ENCODE measurements around the gene KLRC2.

Gene KLRC2

DNA sequence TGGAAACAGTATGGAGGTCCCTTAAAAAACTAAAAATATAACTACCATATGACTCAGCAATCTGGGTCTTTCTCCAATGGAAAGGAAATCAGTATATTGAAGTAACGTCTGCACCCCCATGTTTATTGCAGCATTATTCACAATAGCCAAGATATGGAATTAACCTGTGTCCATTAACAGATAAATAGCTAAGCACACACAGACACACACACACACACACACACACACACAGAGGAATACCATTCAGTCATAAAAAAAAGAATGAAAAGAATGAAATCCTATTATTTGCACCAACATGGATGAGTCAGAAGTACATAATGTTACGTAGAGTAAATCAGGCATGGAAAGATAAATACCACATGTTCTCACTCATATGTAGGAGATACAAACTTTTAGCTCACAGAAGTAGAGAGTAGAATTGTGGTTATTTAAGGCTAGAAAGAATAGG is 50.6 kb downstream of the KLRC2 start:
- Histone ChIP-seq H3K4me1 (ENCODE audit: control insufficient read depth, insufficient read depth, low read length) (0 out of 2 replicates have a peak, but pooled peaks cover 3% of the 10 kb centered on the region), H3K27ac (ENCODE audit: extremely low read depth, low read depth, low read length) (no peak overlapping the region), H3K4me3 (ENCODE audit: low read depth, low read length) (no peak overlapping the region), H3K9me3 (ENCODE audit: control insufficient read depth, insufficient read depth, low read depth, low read length) (no peaks in the 10 kb centered on the region), H3K36me3 (ENCODE audit: control insufficient read depth in 2 of 2, insufficient read depth in 1 of 2, low read length in 2 of 2) (peaks cover 4 to 12% of the 10 kb centered on the region in 2 experiments; a peak in 2 of 3 replicates)
- ChIA-PET POLR2A (interaction anchor here (0.7 to 1.6 kb wide), 3 partner anchors 10 to 20 kb away, joined by 3 read pairs; no protein-coding TSS in a partner anchor), CTCF (interaction anchor here (0.6 to 0.7 kb wide), 3 partner anchors 17 to 350 kb away, joined by 3 read pairs; no protein-coding TSS in a partner anchor)
- TF ChIP-seq GLI4 (tag by site-specific recombination; IDR thresholded peaks at IDR 0.05): 0 out of 2 replicates have a peak, but pooled peaks have one; percentile 58
- no peak for TF ChIP-seq ZNF473 (tag by site-specific recombination; IDR thresholded peaks at IDR 0.05)
- TF ChIP-seq ZNF561 (tag by site-specific recombination; IDR thresholded peaks at IDR 0.05; ENCODE audit: borderline replicate concordance): no peak
- TF ChIP-seq SCRT1 (tag by site-specific recombination; IDR thresholded peaks at IDR 0.05; ENCODE audit: borderline replicate concordance): no peak
- 0 out of 2 replicates have a peak, but pooled peaks have one; percentile 40 for TF ChIP-seq GFI1B (tag by site-specific recombination; IDR thresholded peaks at IDR 0.05)
- TF ChIP-seq, protein P1, sequence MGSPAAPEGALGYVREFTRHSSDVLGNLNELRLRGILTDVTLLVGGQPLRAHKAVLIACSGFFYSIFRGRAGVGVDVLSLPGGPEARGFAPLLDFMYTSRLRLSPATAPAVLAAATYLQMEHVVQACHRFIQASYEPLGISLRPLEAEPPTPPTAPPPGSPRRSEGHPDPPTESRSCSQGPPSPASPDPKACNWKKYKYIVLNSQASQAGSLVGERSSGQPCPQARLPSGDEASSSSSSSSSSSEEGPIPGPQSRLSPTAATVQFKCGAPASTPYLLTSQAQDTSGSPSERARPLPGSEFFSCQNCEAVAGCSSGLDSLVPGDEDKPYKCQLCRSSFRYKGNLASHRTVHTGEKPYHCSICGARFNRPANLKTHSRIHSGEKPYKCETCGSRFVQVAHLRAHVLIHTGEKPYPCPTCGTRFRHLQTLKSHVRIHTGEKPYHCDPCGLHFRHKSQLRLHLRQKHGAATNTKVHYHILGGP (tag by site-specific recombination; IDR thresholded peaks at IDR 0.05): peak; percentile 74; the same call in 1 of the 2 replicates
- TF ChIP-seq, protein P2, sequence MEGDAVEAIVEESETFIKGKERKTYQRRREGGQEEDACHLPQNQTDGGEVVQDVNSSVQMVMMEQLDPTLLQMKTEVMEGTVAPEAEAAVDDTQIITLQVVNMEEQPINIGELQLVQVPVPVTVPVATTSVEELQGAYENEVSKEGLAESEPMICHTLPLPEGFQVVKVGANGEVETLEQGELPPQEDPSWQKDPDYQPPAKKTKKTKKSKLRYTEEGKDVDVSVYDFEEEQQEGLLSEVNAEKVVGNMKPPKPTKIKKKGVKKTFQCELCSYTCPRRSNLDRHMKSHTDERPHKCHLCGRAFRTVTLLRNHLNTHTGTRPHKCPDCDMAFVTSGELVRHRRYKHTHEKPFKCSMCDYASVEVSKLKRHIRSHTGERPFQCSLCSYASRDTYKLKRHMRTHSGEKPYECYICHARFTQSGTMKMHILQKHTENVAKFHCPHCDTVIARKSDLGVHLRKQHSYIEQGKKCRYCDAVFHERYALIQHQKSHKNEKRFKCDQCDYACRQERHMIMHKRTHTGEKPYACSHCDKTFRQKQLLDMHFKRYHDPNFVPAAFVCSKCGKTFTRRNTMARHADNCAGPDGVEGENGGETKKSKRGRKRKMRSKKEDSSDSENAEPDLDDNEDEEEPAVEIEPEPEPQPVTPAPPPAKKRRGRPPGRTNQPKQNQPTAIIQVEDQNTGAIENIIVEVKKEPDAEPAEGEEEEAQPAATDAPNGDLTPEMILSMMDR (tag by site-specific recombination; IDR thresholded peaks at IDR 0.05): no peak
- peak; percentile 31; the same call in 1 of the 2 replicates for TF ChIP-seq ZBTB17 (tag by site-specific recombination; IDR thresholded peaks at IDR 0.05)
- TF ChIP-seq ZNF747 (tag by site-specific recombination; IDR thresholded peaks at IDR 0.05): peak; percentile 80; the same call in 1 of the 2 replicates
- TF ChIP-seq, protein P3, sequence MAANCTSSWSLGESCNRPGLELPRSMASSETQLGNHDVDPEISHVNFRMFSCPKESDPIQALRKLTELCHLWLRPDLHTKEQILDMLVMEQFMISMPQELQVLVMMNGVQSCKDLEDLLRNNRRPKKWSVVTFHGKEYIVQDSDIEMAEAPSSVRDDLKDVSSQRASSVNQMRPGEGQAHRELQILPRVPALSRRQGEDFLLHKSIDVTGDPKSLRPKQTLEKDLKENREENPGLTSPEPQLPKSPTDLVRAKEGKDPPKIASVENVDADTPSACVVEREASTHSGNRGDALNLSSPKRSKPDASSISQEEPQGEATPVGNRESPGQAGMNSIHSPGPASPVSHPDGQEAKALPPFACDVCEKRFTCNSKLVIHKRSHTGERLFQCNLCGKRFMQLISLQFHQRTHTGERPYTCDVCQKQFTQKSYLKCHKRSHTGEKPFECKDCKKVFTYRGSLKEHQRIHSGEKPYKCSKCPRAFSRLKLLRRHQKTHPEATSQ (tag by site-specific recombination; IDR thresholded peaks at IDR 0.05): no peak
- TF ChIP-seq, protein P4, sequence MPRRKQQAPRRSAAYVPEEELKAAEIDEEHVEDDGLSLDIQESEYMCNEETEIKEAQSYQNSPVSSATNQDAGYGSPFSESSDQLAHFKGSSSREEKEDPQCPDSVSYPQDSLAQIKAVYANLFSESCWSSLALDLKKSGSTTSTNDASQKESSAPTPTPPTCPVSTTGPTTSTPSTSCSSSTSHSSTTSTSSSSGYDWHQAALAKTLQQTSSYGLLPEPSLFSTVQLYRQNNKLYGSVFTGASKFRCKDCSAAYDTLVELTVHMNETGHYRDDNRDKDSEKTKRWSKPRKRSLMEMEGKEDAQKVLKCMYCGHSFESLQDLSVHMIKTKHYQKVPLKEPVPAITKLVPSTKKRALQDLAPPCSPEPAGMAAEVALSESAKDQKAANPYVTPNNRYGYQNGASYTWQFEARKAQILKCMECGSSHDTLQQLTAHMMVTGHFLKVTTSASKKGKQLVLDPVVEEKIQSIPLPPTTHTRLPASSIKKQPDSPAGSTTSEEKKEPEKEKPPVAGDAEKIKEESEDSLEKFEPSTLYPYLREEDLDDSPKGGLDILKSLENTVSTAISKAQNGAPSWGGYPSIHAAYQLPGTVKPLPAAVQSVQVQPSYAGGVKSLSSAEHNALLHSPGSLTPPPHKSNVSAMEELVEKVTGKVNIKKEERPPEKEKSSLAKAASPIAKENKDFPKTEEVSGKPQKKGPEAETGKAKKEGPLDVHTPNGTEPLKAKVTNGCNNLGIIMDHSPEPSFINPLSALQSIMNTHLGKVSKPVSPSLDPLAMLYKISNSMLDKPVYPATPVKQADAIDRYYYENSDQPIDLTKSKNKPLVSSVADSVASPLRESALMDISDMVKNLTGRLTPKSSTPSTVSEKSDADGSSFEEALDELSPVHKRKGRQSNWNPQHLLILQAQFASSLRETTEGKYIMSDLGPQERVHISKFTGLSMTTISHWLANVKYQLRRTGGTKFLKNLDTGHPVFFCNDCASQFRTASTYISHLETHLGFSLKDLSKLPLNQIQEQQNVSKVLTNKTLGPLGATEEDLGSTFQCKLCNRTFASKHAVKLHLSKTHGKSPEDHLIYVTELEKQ (tag by site-specific recombination; IDR thresholded peaks at IDR 0.05; ENCODE audit: borderline replicate concordance): peak; percentile 45; the same call in 1 of the 2 replicates
- peak; percentile 60; the same call in 1 of the 2 replicates for TF ChIP-seq ZNF155 (tag by site-specific recombination; IDR thresholded peaks at IDR 0.05)
- no peak for TF ChIP-seq ZNF2 (tag by site-specific recombination; IDR thresholded peaks at IDR 0.05)
- no peak for TF ChIP-seq GLIS1 (tag by site-specific recombination; IDR thresholded peaks at IDR 0.05)
- TF ChIP-seq ZNF248 (tag by site-specific recombination; IDR thresholded peaks at IDR 0.05): peak; percentile 95
- no peak for TF ChIP-seq ZNF530 (tag by site-specific recombination; IDR thresholded peaks at IDR 0.05; ENCODE audit: low read depth)
- no peak for TF ChIP-seq ZFP3 (tag by site-specific recombination; IDR thresholded peaks at IDR 0.05; ENCODE audit: low read depth)
- TF ChIP-seq, protein P5, sequence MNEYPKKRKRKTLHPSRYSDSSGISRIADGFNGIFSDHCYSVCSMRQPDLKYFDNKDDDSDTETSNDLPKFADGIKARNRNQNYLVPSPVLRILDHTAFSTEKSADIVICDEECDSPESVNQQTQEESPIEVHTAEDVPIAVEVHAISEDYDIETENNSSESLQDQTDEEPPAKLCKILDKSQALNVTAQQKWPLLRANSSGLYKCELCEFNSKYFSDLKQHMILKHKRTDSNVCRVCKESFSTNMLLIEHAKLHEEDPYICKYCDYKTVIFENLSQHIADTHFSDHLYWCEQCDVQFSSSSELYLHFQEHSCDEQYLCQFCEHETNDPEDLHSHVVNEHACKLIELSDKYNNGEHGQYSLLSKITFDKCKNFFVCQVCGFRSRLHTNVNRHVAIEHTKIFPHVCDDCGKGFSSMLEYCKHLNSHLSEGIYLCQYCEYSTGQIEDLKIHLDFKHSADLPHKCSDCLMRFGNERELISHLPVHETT (tag by site-specific recombination; IDR thresholded peaks at IDR 0.05): peak; percentile 86
- no peak for TF ChIP-seq TRIM28 (IDR thresholded peaks at IDR 0.05; ENCODE audit: borderline replicate concordance, low read length)
- TF ChIP-seq, protein P6, sequence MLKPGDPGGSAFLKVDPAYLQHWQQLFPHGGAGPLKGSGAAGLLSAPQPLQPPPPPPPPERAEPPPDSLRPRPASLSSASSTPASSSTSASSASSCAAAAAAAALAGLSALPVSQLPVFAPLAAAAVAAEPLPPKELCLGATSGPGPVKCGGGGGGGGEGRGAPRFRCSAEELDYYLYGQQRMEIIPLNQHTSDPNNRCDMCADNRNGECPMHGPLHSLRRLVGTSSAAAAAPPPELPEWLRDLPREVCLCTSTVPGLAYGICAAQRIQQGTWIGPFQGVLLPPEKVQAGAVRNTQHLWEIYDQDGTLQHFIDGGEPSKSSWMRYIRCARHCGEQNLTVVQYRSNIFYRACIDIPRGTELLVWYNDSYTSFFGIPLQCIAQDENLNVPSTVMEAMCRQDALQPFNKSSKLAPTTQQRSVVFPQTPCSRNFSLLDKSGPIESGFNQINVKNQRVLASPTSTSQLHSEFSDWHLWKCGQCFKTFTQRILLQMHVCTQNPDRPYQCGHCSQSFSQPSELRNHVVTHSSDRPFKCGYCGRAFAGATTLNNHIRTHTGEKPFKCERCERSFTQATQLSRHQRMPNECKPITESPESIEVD (tag by site-specific recombination; IDR thresholded peaks at IDR 0.05): peak; percentile 40; the same call in 1 of the 2 replicates
- TF ChIP-seq, protein P7, sequence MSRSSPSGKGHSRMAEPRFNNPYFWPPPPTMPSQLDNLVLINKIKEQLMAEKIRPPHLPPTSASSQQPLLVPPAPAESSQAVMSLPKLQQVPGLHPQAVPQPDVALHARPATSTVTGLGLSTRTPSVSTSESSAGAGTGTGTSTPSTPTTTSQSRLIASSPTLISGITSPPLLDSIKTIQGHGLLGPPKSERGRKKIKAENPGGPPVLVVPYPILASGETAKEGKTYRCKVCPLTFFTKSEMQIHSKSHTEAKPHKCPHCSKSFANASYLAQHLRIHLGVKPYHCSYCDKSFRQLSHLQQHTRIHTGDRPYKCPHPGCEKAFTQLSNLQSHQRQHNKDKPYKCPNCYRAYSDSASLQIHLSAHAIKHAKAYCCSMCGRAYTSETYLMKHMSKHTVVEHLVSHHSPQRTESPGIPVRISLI (tag by site-specific recombination; IDR thresholded peaks at IDR 0.05): peak; percentile 97
- TF ChIP-seq, protein P8, sequence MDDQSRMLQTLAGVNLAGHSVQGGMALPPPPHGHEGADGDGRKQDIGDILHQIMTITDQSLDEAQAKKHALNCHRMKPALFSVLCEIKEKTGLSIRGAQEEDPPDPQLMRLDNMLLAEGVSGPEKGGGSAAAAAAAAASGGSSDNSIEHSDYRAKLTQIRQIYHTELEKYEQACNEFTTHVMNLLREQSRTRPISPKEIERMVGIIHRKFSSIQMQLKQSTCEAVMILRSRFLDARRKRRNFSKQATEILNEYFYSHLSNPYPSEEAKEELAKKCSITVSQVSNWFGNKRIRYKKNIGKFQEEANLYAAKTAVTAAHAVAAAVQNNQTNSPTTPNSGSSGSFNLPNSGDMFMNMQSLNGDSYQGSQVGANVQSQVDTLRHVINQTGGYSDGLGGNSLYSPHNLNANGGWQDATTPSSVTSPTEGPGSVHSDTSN (CRISPR knock-in tag; IDR thresholded peaks at IDR 0.05): no peak
- no peak for TF ChIP-seq ZBTB8A (tag by site-specific recombination; IDR thresholded peaks at IDR 0.05)
- TF ChIP-seq ZNF629 (tag by site-specific recombination; IDR thresholded peaks at IDR 0.05): peak; percentile 84
